ENCODE data around the gene RNU6-7.

The RNU6-7 gene

GRCh38 chr14:32249780-32250179, 47.9 kb downstream of the RNU6-7 start:
- DNase-seq (ENCODE audit: low read depth): no peak
- no peak overlapping the region for H3K4me3 ChIP-seq (ENCODE audit: low read depth, low read length)
- TF ChIP-seq CTCF (IDR thresholded peaks at IDR 0.05; ENCODE audit: low read depth, low read length, missing control alignments): no peak

- H3K4me3 ChIP-seq (ENCODE audit: low read depth, low read length): no peak overlapping the region
- no peak for DNase-seq (ENCODE audit: low read depth)
- TF ChIP-seq CTCF (IDR thresholded peaks at IDR 0.05; ENCODE audit: low read depth, low read length, missing control alignments): no peak
Observed at GRCh38 chr14:32250681-32251080, 48.8 kb downstream of the RNU6-7 start.

- DNase-seq (ENCODE audit: low read depth): no peak
- TF ChIP-seq CTCF (IDR thresholded peaks at IDR 0.05; ENCODE audit: low read depth, low read length, missing control alignments): no peak
- H3K4me3 ChIP-seq (ENCODE audit: low read depth, low read length): no peak overlapping the region
Observed at GRCh38 chr14:32251530-32251929, 49.7 kb downstream of the RNU6-7 start.
